Skeletal muscle cell (primary cell): Measurements from ENCODE around the gene GJC1.

Experiments
- DNase-seq: peaks from one replicate; pipeline ENCODE4 v3.0.0-alpha.2; 2010; ENCODE audit warnings: low read depth
- H3K4me3 ChIP-seq: 2 replicates; pipeline ENCODE4 v1.5.1; 2011; ENCODE audit warnings: low read depth, mild to moderate bottlenecking, control low read depth, low read length, moderate library complexity

GJC1 gene

DNA sequence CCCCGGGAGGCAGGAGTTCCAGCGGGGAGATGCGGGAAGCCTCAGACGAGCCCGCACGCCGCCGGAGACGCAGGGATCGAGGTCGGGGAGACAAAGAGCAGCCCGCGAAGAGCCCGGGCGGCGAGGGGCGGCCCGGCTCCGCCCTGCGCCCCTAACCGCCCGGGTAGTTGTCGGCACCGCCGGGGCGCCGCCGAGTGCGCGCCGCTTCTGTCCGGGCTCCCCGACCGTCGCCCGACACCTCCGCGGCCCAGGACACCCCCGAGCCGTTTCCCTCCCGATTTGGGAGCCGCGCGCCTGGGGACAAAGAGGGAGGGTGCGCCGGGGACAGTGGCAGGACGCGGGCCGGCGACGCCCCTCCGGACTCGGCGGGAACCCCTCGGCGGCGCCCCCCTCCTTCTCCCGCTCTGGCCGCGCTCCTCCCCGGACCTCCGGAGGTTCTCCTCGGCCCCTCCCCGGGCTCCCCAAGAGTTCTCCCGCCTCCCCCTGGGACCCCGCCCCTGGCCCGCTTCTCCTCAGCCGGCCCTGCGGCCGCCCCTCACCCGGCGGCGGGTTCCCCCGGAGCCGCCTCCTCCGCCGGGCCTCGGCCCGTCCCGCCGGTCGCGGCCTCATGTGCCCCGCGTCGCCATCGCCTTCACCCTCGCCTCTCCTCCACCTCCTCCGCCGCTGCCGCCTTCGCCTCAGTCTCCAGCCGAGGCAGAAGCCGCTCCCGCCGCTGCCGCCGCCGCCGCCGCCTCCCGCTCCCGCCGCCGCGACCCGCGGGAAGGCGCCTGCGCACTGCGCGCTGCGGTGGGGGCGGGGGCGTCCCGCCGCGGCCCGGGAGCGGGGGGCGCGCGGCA, at the start of gene GJC1:
TSS of gene GJC1 (minus strand) at position 765 of the 836 bp plus-strand sequence. CDS start 24,470 bp downstream, outside the sequence.
- DNase-seq = no peak
- H3K4me3 ChIP-seq = peak within 1 kb of the TSS; percentile 83

DNA sequence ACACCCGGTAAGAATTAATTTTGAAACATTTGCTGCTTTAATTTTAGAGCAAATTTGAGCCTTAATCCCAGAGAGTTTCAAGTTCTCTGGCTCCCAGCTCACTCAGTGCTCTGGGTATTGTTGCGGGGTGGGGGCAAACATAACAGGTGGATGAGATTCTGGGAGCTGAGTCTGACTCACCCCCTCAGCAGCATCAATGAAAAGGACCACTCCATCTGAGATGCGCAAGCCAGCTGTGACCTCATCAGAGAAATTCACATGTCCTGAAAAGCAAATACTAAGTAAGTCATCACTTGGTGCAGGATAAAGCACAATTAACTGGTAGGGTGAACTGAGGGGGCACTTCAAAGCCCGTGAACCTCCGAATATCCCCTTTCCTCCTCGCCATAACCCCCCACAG, 49.3 kb upstream of the GJC1 start:
- no peak overlapping the region for H3K4me3 ChIP-seq
- DNase-seq = no peak

DNA sequence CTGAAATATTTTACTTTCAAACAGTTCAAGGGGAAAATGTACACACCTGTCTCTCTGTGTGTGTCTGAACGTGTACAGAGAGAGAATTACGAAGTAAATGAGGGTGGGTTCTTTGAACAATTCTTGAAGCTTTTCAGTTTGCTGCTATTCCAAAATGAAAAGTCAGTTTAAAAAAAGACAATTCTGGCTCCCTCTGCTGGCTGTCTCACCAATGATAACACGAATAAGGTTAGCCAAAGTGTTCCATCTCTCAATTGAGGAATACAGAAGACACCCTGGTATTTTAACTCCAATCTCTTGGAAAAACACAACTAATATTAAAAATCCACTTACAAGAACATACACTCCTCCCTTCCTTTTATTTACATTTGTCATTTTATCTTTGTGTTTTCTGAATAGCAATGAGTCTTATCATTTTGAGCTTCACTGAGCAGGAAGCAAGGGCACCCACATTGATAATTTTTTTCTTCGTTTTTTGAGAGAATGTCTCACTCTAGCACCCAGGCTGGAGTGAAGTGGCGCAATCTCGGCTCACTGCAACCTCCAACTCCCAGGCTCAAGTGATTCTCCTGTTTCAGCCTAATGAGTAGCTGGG, 48.6 kb upstream of the GJC1 start:
- no peak for DNase-seq
- H3K4me3 ChIP-seq = no peak overlapping the region

DNA sequence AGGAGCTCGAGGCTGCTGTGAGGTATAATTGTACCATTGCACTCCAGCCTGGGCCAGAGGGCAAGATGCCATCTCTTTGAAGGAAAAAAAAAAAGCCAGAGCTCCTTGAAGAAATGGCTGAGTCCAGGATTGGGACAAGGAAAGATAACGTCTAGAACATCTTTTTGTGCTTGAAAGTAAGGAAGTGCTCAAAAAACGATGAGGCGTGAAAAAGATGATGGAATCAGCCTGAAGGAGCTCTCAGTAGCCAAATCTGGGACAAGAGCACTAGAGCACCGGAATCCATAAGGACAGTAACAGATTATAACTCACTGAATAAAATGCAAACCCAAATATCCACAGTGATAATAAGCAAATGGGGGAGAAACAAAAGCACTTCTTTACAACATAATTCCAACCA, 47.0 kb upstream of the GJC1 start:
- H3K4me3 ChIP-seq = no peak overlapping the region
- DNase-seq = no peak

DNA sequence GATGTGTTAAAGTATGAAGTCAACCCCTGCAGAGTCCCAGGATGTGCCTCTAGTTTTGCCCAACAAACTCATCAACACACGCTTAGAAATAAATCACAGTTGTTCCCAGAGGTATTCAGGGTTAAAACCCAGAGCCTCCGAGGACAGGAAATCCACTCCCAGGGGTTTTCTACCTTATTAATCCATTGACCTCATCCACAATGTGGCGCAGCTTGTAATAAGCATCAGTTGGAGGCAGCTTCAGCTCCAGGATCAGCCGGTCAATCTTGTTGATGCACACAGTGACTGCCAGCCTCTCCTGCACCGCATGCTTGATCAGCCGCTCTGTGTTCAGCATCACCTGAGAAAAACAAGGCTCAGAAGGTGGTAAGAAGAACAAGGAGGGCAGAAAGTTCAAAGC, 45.7 kb upstream of the GJC1 start:
- no peak overlapping the region for H3K4me3 ChIP-seq
- DNase-seq = no peak

DNA sequence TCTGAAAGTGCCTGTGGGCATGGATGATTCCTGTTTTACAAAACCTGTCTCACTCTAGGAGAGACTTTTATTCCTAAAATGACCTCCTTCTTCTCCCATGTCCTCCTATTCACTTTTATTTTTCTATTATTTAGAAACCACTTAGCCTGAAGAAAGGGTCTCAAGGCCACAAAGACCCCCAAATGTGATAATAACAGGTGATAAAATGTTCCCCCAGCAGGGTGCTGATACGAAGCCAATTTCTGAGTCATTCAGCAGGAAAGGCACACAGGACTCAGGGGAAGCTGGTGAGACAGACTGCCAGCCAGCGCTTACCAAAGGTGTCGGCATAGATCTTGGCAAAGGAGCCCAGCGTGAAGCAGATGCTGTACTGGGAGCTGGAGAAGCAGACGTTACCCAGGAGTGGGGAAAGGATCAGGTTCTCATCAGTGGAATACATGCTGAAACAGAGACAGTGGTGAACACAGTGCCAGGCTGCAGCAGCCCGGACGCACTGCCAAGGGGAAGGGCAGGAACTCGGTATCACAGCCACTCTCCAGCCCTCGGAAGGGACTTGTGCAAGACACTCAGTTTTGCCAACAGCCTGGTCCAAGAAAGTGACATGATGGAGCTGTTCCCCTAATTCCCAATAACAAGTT, 42.2 kb upstream of the GJC1 start:
- DNase-seq = no peak
- H3K4me3 ChIP-seq = no peak overlapping the region

DNA sequence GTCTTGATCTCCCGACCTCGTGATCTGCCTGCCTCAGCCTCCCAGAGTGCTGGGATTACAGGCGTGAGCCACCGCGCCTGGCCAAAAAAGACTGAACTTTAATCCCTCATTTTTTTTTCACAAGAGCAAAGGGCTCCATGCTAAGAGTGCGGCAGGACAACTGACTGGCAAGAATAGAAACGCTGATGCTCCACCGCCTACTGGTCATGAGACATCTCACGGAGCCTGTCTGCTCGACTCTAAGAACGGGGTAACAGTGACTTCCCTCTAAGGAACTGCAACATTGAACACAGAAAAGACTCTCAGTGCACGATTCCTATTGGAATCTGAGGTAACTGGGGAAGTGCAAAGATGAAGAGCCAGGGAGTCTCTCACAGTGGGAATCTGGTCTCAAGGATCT, 41.5 kb upstream of the GJC1 start:
- H3K4me3 ChIP-seq = no peak overlapping the region
- no peak for DNase-seq

DNA sequence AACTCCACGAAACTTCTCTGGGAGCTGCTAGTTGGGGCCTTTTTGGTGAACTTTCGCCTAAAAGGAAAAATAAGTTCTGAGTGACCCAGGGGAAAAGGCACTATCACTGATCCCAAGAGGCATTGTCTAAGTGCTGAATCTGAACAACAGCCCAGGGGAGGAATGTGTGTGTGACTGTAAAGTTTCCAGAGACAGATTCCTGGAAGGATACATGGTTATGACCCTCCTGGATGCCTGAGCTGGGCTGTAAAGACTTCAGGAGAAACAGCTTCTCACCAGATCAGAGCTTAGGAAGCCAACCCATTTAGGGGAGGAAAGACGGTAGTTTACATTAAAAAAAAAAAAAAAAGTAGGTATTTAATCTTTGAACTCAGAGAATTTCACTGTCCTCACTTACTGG, 37.8 kb upstream of the GJC1 start:
- H3K4me3 ChIP-seq = no peak overlapping the region
- DNase-seq = no peak

DNA sequence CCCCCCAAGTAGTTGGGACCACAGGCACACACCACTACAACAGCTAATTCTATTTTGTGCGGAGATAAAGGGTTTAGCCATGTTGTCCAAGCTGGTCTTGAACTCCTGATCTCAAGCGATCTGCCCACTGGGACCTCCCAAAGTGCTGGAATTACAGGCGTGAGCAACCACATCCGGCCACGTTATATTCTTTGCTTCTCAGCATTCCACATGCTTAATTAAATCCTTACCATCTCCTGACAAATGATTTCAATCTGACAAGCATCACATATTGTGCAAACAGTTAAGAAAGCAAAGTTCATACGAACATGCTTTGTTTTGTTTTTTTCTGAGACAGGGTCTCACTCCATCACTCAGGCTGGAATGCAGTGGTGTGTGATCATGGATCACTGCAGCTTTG, 35.8 kb upstream of the GJC1 start:
- DNase-seq = no peak

DNA sequence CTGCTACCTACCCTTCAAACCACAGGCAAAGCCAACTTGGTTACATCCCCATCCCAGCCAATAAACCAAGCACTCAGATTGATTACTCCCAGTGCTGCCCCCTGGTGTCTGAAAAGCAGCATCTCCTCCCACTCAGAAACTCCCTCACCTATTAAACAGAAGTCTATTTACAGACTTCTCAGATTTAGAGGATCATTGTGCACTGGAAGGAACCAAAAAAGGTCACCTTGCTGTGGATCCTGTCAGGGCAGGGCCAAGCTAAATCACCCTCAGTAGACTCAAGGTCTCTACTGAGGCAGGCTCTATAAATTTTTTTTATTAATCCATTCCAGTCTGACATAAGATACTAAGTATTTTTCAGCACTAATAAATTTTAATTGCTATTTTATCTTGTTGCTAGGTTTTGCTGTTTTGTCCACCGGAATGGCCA, 35.2 kb upstream of the GJC1 start:
- H3K4me3 ChIP-seq = no peak overlapping the region
- DNase-seq = peak; percentile 20

More for the DNA sequence above, 35.8 kb upstream of the GJC1 start:
- H3K4me3 ChIP-seq = no peak overlapping the region

DNA sequence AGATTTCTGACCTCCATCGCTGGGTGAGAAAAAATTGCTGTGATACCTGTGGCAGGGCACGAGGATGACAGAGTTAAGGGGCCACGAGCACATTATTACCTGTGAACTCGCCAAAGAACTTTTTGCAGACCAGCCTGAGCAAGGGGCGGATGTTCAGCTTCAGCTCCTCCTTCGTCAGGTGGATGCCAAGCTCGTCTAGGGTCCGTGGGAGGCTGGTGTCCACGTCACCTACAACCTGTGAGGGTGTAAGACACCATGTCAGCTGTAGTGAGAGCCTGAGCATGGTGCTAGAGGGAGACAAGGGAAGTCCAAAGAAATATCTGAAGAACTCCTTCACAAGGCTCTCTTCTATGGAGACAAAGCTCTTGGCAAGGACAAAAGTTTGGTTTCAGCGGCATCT, 34.7 kb upstream of the GJC1 start:
- H3K4me3 ChIP-seq = no peak overlapping the region
- no peak for DNase-seq

DNA sequence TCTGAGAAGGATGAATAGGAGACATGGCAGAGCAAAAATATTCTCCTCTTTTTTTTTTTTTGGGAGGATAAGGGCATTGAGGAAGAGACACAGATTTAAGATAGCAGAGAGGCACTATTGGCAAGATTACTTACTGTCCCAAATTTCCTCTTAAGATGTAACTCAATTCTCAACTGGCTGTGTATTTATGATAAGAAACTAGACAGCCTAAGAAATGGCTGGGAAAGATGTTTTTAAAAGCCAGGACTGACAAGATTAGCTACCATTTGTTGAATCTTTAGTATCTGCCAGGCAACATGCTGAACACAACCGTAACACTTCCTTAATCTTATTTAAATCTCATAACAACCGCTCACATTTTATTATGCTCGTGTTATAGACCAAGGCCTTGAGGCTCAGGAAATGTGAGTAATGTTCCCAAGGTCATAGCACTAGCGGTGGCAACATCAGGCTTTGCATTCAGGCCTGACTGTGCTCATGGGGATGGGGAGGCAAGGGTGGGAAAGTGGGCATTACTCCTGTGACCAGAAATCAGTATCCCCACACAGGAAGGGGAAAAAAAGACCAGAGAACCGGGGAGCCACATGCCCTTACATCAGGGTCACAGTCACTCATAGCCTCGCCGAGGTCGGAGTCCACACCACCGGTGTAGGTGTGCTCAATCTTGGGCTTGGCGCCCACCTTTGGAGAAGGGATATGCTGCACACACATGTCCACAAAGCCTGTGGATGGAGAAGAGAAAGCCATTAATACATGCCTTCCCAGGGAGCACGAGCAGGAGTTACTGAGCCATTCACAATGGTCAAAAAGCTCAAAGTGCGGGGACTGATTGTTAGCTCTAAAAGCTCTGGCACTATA, 33.2 kb upstream of the GJC1 start:
- H3K4me3 ChIP-seq = no peak overlapping the region
- DNase-seq = no peak

DNA sequence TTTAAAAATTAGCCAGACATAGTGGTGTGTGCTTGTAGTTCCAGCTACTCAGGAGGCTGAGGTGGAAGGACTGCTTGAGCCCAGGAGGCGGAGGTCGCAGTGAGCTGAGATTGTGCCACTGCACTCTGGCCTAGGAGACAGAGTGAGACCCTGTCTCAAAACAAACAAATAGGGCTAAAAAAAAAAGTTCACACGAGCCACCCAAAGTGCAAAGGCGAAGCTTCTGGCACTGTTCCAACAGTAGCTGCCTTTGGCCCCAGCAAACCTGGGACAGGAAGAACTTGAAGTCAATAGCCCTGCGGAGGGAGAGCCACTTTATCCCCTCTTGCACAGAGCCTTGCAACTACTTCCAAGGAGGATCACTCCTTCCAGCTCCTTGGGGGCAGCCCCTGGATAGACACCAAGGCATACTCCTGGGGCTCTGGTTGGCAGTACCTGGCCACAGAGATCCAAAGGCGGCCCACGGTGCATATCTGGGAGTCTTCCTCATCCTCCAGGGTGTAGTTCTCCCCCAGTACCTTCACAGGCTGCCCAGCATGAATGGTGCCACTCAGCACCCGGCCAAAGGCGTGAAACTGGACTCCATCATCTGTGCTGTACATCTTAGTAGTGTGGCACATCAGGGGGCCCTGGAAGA, 32.3 kb upstream of the GJC1 start:
- no peak overlapping the region for H3K4me3 ChIP-seq
- no peak for DNase-seq

DNA sequence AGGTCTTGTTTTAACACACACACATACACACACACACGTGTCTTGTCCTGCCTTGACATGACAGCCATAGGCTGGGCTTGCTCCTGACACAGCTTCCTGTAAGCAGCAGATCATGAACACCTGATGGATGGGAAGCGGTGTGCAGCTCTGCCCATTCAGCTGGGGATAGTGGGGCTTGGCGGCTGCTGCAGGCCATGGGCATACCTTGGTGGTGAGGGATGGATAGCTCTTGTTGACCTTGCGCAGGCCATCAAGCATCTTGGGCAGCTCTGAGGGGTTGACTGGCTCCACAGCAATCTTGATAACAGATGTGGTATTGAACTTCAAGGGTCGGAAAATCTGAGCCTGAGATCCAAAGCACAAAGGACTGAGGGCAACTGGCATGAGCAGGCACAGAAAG, 29.6 kb upstream of the GJC1 start:
- no peak overlapping the region for H3K4me3 ChIP-seq
- no peak for DNase-seq

DNA sequence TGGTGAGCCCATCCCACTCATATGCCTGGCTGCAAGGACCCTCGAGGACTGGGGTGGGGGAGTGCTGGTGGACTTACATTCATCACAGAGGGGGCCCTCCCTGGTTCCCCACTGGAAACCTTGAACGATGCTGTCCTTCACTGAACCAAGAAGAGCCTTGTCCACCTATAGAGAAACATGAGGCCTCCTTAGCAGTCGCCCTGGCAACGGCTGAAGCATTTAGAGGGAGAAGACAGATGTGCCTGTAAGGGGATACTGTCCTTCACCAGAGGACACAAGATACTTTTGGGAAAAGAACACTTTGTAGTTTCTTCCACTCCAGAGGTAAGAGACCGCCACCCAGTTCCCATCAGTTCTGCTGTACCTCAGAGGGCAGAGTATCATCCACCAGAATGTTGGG, 24.1 kb upstream of the GJC1 start:
- DNase-seq = no peak
- H3K4me3 ChIP-seq = no peak overlapping the region

DNA sequence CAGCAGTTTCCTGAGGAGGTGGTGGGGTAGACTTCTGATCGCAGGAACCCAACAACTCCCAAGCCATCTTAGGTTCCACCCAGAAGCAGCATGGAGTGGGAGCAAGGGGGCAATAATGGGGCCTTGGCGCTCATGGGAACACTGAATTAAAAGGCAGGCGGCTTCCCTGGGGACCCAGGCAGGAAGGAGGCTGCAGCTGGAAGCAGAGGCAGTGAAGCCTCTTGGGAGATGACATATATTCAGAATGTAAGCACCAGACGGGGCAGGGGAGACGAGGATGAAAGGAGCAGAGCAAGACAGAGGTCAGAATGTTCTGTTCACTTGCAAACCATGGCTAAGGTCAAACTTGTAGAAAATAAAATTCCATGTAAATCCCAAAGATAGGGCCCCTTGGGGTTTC, 20.5 kb upstream of the GJC1 start:
- H3K4me3 ChIP-seq = no peak overlapping the region
- DNase-seq = no peak

DNA sequence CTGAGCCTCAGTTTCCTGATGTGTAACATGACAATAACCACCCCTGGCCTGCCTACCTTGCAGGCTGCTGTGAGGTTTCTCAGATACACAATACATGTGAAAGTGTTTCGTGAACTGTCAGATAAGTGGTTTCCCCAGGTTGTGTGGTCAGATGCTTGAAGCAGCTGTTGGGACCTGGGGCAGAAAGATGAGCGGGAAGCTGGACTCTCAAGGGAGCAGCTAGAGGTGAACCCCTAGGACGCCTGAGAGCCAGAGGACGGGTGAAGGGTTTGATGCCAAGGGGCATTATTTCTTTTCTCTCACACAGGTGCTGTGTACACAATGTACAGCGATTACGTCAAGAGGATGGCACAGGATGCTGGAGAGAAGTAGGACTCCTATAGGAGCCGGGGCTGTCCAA, 19.9 kb upstream of the GJC1 start:
- H3K4me3 ChIP-seq = no peak overlapping the region
- DNase-seq = no peak

DNA sequence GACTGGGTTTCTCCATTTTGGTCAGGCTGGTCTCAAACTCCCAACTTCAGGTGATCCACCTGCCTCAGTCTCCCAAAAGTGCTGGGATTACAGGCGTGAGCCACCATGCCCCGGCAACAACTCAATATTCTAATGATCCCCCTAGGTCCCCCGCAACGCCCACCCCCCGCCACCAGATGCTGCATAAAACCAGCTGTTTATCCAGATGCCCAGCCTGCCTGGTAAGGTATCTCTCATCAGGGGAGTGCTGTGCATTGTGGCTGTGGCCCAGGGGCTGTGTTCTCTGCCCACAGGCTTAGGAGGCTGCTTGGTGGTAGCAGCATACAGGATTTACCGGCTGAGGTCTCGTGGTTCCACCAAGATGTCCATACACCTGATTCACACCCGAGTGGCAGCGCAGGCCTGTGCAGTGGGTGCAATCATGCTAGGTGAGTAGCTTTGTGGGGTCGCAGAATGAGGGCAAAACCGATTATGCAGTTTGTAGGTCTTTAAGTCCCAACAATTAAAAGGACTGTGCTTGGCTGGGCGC, 18.9 kb upstream of the GJC1 start:
- H3K4me3 ChIP-seq = no peak overlapping the region
- DNase-seq = no peak

DNA sequence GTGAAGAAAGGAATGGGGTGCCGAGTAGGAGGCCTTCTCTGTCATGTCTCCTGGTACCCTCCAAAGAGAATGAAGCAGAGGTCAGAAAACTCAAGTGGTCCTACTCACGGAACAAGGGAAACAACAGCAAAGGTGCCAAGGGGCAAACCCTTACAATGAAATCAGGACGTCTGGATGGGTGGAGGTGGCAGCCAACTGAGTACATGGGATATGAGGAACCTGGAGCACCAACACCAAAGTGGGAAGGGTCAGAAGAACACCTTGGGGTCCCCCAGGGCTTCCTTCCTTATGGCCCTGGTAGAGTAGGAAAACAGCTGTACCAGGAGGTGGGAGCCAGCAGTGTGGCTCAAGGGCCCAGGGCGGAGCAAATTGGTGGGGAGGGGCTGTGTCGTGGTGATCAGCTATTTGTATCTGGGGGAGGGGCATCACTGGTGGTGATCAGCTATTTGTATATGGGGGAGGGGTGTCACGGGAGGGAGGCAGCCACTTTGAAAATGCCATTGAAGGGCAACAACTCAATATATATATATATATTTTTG, 18.2 kb upstream of the GJC1 start:
- no peak for DNase-seq
- no peak overlapping the region for H3K4me3 ChIP-seq
